Measurements from ENCODE around the gene FBXL13. TPM values are rescaled to one million over a fixed set of nuclear protein-coding genes. Genes with fewer than 3 reads are reported as not detected.

The FBXL13 gene
- total and polyA plus RNA-seq, 2 experiments from 2014 or later = 1.2 to 2.5 TPM

GRCh38 chr7:103083210-103083609, 8.6 kb upstream of the FBXL13 start (continued):
- TF ChIP-seq ETS1 (IDR thresholded peaks at IDR 0.05) (no peak), STAT1 (IDR thresholded peaks at IDR 0.05; ENCODE audit: unreplicated experiment) (no peak), EZH2 (IDR thresholded peaks at IDR 0.05; ENCODE audit: low read depth, unreplicated experiment) (no peak), ZNF331 (CRISPR knock-in tag; IDR thresholded peaks at IDR 0.05; ENCODE audit: low read depth) (no peak), REST (IDR thresholded peaks at IDR 0.05; ENCODE audit: unreplicated experiment) (no peak), ZNF114 (CRISPR knock-in tag; IDR thresholded peaks at IDR 0.05) (no peak), EZH2phosphoT487 (IDR thresholded peaks at IDR 0.05; ENCODE audit: unreplicated experiment) (no peak), CTCF (conservative IDR thresholded peaks at IDR 0.05; ENCODE audit: low read depth in 2 of 2) (no peak)

GRCh38 chr7:103082497-103082896, 7.9 kb upstream of the FBXL13 start:
- Mint-ChIP-seq H3K4me1 (peaks cover 14% of the 10 kb centered on the region), H3K4me3 (no peak overlapping the region), H3K27ac (peak overlapping the region; percentile 26; the same call in 1 of the 2 replicates), H3K27me3 (ENCODE audit: insufficient read depth, low read depth, poor library complexity) (peaks cover 4% of the 10 kb centered on the region), H3K36me3 (ENCODE audit: low read depth) (peaks cover 21% of the 10 kb centered on the region; the same call in 2 of the 3 replicates), H3K9me3 (no peaks in the 10 kb centered on the region)
- no peak overlapping the region for H2AFZ ChIP-seq
- H3K27me3 ChIP-seq (ENCODE audit: insufficient read depth) = no peaks in the 10 kb centered on the region
- ATAC-seq = no peak
- H3K4me3 ChIP-seq = no peak overlapping the region
- no peaks in the 10 kb centered on the region for H3F3A ChIP-seq (replicated peaks; ENCODE audit: low read depth)
- H3K4me1 ChIP-seq (ENCODE audit: insufficient read depth) = peaks cover 14% of the 10 kb centered on the region
- peaks cover 57% of the 10 kb centered on the region for H3K79me2 ChIP-seq (replicated peaks; ENCODE audit: insufficient read depth)
- peak overlapping the region; percentile 29; the same call in 1 of the 2 replicates for H3K4me2 ChIP-seq
- H4K20me1 ChIP-seq (replicated peaks; ENCODE audit: insufficient read depth) = no peaks in the 10 kb centered on the region
- H3K27ac ChIP-seq (ENCODE audit: low read depth) = no peak overlapping the region
- H3K9me2 ChIP-seq (ENCODE audit: insufficient read depth) = no peaks in the 10 kb centered on the region
- DNase-seq (ENCODE audit: low spot score) = peak; percentile 41
- peaks cover 19% of the 10 kb centered on the region; the same call in 1 of the 2 replicates for H3K36me3 ChIP-seq (ENCODE audit: insufficient read depth)
- TF ChIP-seq ZNF462 (CRISPR knock-in tag; IDR thresholded peaks at IDR 0.05) (no peak), POLR2AphosphoS5 (IDR thresholded peaks at IDR 0.05; ENCODE audit: low read depth) (no peak), ETS1 (IDR thresholded peaks at IDR 0.05) (no peak)

All from GM23338 (cell line).